HG03066 (cell line): ENCODE measurements around the gene BCR.
"Not testable (repeated sequence)": the region's sequence is repeated elsewhere in the genome, so short reads cannot be mapped to it uniquely, and the experiment has no call there.

ENCODE experiments used
- ATAC-seq: cut with Tn5 transposase; IDR thresholded peaks from one replicate; pipeline ENCODE4 v1.9.1; 2021; ENCODE audit warnings: low read depth; ENCODE audit not compliant: unreplicated experiment

Gene BCR

DNA sequence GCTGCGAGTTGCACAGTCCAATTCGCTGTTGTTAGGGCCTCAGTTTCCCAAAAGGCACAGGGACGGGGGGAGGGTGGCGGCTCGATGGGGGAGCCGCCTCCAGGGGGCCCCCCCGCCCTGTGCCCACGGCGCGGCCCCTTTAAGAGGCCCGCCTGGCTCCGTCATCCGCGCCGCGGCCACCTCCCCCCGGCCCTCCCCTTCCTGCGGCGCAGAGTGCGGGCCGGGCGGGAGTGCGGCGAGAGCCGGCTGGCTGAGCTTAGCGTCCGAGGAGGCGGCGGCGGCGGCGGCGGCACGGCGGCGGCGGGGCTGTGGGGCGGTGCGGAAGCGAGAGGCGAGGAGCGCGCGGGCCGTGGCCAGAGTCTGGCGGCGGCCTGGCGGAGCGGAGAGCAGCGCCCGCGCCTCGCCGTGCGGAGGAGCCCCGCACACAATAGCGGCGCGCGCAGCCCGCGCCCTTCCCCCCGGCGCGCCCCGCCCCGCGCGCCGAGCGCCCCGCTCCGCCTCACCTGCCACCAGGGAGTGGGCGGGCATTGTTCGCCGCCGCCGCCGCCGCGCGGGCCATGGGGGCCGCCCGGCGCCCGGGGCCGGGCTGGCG, at the start of gene BCR:
TSS of gene BCR (plus strand) at position 209 of the 592 bp plus-strand sequence. CDS start 452 bp downstream, outside the sequence.
- ATAC-seq, result no peak

DNA sequence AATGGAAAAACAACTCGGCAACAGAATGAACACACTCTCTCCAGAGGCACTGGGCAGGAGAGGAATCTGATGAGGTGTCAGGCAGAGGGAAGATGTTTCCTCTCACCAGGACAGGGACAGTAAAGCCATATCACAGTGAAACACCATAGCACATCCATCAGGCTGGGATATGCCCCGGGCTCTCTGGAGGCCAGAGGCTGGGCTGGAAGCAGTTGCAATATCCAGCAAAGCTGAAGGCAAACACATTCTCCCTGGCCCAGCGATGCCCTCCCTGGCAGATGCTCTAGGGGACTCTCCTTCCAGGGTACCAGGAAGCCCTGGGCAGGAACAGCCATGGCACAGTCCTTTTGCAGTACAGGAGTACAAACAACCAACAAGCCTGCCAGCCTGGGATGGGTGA, 49.6 kb upstream of the BCR start:
- ATAC-seq, result no peak

DNA sequence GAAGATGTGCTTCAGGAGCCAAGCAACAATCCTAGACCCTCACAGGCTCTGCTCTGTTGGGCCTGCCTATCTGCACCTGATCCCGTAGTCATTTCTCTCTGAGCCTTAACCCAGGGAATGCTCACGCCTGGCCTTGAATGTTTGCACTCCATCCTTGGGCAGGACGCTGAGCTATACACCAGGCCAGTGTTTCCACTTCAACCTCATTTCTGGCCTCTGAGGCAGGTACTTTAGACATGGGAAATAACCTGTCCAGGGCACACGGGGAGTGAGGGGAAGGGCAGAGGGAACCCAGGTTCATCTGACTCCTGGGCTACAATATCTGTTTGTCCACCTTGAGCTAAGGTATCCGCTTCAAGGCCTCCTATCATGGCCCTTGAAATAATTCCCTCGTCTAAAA, 48.4 kb upstream of the BCR start:
- ATAC-seq, result no peak

GRCh38 chr22:23132376-23133091, 47.8 kb upstream of the BCR start:
- no peak for ATAC-seq

DNA sequence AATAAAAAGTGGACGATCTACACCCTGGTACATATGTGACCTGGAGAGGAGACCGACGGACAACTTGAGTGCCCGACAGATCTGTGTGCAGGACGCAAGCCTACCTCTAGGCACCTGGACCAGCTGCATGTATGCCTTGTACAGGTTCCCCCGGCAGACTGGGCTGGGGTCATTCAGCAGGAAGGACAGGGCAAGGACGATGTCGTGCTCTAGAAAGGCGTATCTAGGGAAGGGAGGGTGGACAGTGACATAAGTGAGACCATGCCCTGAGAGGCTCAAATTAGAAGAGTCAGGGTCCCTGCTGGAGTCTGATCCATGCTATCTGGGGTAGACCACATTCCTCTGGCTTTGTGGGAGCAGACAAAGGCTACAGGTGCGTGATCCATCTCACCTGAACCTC, 46.4 kb upstream of the BCR start:
- ATAC-seq, result no peak

- ATAC-seq, result not testable (repeated sequence)
Observed at GRCh38 chr22:23136991-23137390, 43.3 kb upstream of the BCR start.

- no peak for ATAC-seq
Observed at GRCh38 chr22:23137468-23137867, 42.8 kb upstream of the BCR start.

DNA sequence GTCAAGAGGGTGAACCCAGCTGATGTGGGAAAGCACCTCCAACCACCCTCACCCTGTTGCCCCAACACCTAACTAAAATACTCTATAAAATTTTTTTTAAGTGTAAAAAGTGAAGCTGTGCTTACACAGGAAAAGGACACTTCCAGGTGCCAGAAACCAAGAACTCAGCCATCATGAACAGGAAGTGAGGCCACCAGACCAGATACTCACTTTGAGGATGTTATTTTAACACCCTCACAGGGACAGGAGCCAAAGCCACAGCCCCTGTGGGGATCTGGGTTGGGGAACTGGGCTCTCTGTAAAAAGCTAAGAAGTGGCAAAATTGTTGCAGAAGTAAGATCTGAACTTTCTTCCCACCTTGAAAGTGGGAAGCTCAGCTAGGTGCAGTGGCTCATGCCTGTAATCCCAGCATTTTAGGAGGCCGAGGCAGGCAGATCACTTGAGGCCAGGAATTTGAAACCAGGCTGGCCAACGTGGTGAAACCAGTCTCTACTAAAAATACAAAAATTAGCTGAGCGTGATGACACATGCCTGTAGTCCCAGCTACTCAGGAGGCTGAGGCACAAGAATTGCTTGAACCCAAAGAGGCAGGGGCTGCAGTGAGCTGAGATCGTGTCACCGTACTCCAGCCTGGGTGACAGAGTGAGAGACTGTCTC, 42.3 kb upstream of the BCR start:
- peak; percentile 49 for ATAC-seq

- no peak for ATAC-seq
Observed at GRCh38 chr22:23138584-23139435, 41.5 kb upstream of the BCR start.

DNA sequence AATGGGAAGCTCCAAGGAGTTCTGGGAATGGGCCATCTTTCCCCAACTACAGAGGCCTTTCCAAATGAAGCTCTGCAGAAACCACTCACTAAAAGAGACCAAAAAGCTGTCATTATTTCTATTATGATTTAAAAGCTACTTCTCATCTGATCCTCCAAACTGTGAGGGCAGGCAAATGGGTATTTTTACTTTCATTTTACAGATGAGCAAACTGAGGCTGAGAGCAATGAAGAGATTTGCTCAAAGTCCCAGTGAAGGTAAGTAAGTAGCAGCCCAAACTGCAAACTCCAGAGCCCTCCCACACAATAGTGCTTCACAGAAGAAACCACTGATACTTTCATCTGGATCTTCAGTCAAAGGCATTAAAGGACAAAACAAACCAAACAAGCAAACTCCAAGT, 39.9 kb upstream of the BCR start:
- ATAC-seq, result no peak

- no peak for ATAC-seq
Observed at GRCh38 chr22:23142546-23143105, 37.7 kb upstream of the BCR start.

- no peak for ATAC-seq
Observed at GRCh38 chr22:23143119-23143518, 37.2 kb upstream of the BCR start.

DNA sequence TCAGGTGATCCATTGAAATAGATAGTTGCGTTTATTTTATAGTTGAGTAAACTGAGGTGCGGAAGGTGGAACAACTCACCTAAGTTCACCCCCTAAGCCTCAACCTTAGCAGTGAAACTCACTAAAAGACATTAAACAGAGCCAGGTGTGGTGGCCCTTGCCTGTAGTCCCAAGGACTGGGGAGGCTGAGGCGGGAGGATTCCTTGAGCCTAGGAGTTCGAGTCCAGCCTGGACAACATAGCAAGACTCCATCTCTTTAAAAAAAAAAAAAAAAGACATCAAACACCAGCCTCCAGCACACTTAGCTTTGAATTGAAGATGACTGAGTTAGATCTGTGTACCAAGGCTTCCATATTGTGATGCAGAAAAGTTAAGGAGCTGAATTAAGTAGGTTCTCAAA, 35.9 kb upstream of the BCR start:
- no peak for ATAC-seq

DNA sequence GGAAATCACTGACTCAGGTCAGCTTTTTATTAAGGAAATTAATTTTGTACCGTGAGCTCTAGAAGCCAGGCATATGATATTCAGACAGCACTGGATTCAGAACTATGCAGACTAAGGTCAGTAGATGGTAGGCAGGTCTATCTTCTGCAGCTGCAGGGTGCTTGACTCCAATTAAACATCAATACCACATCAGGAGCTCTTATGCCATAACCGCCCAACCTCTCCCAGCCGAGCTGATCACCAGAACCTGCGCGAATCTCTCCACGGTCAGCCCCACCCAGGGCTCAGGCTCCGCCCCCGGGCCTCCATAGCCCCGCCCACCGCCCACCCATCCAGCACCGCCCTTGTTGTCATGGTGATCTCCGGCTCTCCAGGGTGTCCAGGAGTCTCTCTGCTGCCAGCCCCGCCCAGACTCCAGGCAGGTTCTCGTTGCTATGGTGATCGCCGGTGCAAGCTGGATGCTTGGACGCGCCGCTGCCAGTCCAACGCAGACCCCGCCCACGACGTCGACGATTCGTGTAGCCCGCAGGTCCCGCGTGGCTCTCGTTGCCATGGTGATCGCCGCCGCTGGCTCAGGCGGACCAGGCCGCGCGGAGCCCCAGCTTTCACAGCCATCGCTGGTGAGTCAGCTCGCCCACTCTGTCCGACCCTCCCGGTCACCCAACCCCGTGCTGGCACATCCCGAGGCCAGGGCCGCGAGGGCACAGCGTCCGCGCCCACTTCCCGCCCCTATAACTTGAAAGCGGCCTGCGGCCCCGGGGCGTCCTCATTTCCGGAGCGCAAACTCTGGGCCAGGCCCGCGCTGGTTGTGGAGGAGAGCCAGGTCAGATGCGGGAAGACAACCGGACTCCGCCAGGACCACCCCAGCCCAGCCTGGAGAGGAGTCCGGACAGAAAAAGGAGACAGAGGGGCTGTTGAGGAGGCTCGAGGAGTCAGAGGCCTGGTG, 35.1 kb upstream of the BCR start, which contains the start of gene RAB36:
TSS of gene RAB36 (plus strand) at position 546 of the 946 bp plus-strand sequence. CDS start 1,140 bp downstream, outside the sequence.
- no peak for ATAC-seq

GRCh38 chr22:23145878-23146470, 34.3 kb upstream of the BCR start:
- no peak for ATAC-seq

- no peak for ATAC-seq
Observed at GRCh38 chr22:23146478-23147205, 33.7 kb upstream of the BCR start.

DNA sequence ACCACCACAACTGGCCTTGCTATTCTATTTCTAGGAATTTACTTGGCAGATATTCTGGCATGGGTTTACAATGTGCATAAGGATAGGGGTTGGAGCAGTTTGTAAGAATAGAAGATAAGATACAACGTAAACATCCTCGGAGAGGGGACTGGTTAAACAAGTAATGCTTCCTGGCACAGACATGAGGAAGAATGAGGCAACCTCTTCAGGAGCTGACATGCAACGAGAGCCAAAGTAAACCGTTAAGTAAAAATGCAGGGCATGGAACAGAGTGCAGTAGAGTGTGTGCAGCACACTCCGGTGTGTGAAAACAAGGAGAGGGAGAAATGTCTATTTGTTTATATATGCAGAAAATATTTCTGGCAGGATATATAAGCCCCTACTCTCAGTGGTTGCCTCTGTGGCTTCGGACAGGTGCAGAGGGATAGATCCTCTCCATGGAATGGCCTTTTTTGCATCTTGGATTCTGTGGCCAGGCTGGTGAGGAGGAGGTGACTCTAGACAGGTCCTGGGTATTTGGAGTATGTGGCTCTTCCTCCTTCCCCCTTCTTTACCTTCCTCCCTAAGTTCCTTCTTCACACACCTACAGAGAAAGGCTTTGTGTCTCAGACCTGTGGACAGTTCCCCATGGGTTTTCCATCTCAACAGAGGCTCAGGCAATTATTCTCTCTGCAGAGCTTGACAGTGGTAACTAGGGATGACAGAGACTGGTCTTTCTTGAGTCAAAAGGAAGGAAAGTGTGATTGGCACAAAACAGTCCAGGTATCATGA, 32.5 kb upstream of the BCR start:
- ATAC-seq, result no peak
